CD4-positive, alpha-beta T cell treated with Interleukin-17A for 4 hours (primary cell): ENCODE results near the gene POFUT2.

Source experiments
- DNase-seq: peaks from one replicate; pipeline ENCODE4 v3.0.0-alpha.2; 2020; ENCODE audit warnings: mixed read lengths

Gene POFUT2

GRCh38 chr21:45248301-45248892 lies 39.3 kb downstream of the POFUT2 start:
- no peak for DNase-seq

GRCh38 chr21:45246386-45247320 lies 41.0 kb downstream of the POFUT2 start:
- no peak for DNase-seq

GRCh38 chr21:45244799-45245340 lies 42.8 kb downstream of the POFUT2 start:
- DNase-seq = no peak

DNA sequence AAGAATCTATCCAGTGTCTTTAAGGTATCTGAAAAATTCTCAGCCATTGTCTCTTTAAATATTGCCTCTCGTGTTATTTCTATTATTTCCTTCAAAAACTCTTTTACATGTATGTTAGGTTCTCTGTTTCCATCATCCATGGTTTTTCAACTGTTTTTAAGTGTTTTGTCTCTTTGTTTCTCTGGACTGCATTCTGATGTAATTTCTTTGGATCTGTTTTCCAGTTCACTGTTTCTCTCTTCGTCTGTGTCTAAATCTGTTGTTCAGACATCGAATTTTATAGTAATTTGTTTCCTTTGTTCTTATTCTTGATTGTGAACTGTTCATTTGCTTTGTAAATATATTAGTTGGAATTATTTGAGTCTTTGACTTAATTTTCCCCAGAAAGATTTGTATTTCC lies 44.1 kb downstream of the POFUT2 start:
- DNase-seq = no peak

DNA sequence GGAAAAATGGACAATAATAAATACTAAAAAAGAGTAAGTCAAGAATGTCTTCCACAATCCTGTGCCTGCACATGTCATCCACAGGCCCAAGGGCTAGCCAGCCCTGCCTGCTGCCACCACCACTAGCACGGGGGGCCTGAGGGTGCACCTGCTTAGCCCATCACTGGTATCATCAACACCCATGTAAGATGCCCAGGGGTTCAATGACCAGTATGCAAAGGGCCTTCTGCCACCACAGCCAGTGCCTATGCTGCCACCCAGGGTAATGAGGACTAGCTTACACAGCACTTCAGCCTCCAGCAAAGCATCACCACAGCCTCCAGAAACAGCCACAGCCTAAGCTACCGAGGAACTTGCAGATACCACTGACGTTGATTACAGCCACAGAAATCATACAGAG lies 46.3 kb downstream of the POFUT2 start:
- DNase-seq = no peak

DNA sequence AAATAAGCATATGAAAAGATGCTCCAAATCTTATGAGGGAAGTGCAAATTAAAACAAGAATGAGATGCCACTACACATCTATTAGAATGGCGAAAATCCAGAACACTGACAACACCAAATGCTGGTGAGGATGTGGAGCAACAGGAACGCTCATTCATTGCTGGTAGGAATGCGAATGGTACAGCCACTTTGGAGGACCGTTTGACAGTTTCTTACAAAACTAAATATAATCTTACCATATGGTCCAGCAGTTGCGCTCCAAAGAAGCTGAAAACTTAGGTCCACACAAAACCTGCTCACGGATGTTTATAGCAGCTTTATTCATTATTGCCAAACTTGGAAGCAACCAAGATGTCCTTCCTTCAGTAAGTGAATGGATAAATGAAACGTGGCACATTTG lies 50.3 kb downstream of the POFUT2 start:
- DNase-seq = no peak

- DNase-seq = peak; percentile 21
Observed at GRCh38 chr21:45236481-45236880, 51.2 kb downstream of the POFUT2 start.

DNA sequence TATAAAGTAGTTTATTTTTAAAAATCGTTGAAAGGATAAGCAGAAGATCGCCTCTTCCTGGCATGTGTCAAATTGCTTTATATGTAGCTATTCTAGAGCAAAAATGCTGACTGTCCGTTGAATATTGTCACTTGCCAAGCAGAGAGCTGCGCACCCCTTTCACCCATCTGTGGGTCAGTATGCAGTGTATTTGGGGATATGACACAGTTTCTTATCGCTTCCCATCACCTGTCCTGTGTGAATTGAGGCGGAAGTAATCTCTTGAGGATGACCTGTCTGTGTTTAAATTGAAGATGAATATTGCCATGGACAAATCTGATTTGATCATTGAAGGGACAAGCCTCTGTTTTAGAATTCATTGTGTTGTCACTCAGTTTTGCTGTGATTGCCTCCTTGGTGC lies 52.2 kb downstream of the POFUT2 start:
- no peak for DNase-seq

DNA sequence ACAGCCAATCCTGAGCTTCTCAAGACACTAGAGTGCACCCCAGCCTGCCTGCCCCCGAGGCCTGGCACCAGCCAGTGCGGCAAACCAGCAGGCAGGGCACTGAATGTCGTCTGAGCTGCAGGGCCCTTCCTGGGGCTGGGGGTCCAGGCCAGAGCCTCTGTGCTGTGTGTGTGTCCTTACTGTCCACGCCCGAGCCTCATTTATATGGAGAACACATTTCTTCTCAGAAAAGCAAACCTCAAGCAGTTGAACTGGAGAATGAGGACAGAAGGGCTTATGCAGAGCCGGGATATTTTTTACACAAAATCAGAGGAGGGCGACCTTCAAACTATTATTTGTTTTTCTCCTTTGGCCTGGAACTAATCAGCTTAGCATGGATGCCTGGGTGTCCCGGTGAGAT lies 52.7 kb downstream of the POFUT2 start:
- DNase-seq = no peak

GRCh38 chr21:45234127-45234526 lies 53.6 kb downstream of the POFUT2 start:
- no peak for DNase-seq

- no peak for DNase-seq
Observed at GRCh38 chr21:45231705-45232104, 56.0 kb downstream of the POFUT2 start.

DNA sequence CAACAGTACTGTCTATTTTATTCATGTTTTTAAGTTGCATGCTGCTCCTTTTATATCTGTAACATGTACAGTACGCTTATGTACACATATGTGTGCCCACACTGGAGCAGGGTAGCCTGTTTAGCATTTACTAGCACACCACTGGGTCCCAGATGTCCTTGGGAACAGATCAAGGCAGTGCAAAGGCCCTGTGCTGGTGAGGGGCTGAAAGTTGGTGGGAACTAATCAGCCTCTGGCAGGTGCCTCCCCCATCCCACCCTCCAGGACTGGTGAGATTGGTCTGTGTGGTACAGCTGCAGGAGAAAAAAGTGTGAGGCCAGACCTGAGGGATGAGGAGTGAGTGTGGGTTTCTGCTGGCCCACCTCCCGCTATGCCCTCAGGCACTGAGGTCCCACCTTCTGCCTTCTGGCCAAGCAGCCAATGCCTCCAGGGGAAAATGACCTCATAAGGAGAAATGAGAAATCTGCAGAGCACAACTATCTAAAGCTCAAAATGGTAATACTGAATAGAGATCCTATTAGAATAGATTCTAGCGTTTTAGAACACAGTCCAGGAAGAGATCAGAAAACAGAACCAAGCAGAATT lies 58.9 kb downstream of the POFUT2 start:
- no peak for DNase-seq

DNA sequence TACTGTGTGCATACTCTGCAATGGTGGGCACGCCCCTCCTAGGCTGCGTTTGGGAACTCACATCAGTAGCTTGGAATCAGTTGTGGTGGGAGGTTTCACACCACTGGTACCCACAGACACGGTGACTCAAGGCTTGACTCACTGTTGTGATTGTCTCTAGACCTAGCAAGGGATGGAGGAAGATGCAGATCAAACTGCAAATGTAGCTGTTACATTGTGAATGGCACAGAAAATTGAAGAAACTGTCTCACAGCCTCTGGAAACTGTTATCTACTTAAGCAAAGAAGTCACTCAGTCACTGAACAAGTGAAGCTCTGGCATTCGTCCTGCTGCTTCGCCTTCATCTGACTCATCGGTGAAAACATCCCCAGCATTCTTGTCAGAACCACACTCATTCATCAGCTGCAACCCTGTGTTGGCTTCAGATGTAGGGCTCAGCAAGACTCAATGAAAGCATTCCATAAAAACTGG lies 59.5 kb downstream of the POFUT2 start:
- peak; percentile 72 for DNase-seq

- DNase-seq = no peak
Observed at GRCh38 chr21:45227735-45228134, 60.0 kb downstream of the POFUT2 start.

DNA sequence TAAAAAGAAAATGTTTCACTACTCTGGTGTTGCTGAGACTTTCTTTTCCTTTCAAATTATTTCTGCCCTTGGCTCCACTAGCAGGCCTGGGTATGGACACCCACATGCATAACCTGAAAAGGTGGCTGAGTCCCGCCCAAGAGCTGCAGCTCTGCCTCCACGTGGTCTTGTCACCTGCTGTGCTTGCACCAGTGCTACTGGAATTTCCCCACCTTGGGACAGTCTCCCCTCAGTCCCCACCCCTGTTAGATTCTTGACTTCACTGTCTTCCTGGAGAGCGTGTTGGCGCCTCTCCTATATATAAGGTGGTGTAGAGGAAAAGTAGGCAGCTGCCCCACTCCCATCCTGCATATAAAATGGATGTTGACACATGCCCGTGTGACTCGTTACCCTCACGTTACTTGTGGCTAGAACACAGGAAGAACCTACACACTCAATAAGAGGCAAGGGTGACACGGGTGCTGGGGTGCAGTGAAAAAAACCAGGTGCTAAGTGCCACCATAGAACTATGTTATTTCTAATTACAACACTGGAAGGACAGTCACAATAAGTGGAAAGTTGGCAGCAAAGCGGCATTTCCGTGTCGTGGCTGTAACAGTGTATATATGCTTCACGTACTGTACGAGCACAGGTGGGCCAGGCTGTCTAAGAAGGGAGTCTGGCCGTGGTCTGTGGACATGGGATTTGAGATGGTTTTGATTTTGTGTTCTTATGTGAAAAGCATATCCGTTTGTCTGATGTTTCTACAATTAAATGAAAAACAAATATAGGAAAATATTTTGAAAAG lies 61.0 kb downstream of the POFUT2 start:
- DNase-seq = peak; percentile 50

DNA sequence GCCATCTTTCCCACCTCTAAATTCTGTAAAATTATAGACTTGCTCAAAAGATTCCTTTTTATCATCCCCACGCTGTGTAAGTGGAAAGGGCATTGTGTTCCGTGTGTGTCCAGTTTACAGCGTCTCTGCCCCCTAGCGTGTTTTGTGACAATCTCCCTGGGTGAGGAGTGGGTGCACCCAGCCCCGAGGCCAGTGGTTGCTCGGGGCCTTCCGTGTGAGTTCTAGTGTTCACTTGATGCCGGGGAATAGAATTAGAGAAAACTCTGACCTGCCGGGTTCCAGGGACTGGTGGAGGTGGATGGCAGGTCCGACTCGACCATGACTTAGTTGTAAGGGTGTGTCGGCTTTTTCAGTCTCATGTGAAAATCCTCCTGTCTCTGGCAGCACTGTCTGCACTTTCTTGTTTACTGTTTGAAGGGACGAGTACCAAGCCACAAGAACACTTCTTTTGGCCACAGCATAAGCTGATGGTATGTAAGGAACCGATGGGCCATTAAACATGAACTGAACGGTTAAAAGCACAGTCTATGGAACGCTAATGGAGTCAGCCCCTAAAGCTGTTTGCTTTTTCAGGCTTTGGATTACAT lies 61.9 kb downstream of the POFUT2 start:
- DNase-seq = no peak

- no peak for DNase-seq
Observed at GRCh38 chr21:45225041-45225740, 62.5 kb downstream of the POFUT2 start.

- peak; percentile 75 for DNase-seq
Observed at GRCh38 chr21:45224189-45224938, 63.3 kb downstream of the POFUT2 start.

DNA sequence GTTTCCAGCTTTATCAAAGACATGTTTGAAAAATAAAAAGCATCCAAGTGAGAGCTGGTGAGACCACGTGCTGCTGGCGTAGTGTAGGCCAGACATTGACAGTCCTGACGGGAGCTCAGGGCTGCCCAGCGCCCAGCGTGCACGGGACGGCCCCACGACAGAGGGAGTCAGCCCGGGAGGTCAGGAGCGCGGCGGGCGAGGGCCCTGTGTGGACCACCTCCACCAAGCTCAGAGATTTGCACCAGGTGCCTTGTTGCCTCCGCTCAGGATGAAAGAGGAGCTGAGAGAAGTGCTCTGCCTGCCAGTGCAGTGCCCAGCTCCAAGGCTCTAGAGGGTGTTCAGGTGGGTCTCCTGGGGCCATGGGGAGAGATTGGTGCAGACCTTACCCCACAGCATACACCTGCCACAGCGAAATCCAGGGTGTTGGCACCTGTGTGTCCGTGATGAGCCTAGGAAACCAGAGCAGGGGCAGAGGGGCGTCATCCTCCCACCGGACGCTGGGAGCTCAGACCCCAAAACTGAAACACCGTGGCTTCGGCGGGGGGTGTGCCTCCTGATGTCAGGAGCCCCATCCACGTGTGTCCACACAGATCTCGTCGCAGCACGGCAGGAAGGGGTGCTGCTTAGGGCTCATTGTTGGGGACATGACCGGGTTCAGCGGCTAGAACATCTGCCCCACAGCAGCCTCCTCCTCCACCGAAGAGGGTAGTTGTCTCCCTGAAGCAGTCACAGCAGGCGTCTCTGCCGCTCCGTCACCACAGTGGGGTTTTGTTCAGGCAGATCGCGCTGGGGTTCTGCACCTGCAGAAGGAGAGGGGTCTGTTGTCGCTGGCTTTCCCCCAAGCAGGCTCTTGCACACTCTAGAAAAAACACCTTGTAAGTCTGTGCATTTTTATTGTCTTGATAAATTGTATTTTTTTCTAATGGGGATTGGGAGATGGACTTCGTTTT lies 64.2 kb downstream of the POFUT2 start:
- no peak for DNase-seq

GRCh38 chr21:45222001-45222400 lies 65.7 kb downstream of the POFUT2 start:
- no peak for DNase-seq
